CD4-positive, alpha-beta T cell treated with Interleukin-2 at 100 ng/mL for 4 hours (primary cell): Measurements from ENCODE around the gene LMOD1.
"Not testable (repeated sequence)": the region's sequence is repeated elsewhere in the genome, so short reads cannot be mapped to it uniquely, and the experiment has no call there.

Experiments
- DNase-seq: peaks from one replicate; pipeline ENCODE4 v3.0.0-alpha.2; 2020; ENCODE audit warnings: low spot score

The LMOD1 gene

GRCh38 chr1:201861448-201861847 lies 84.9 kb downstream of the LMOD1 start:
- no peak for DNase-seq

GRCh38 chr1:201859424-201859823 lies 86.9 kb downstream of the LMOD1 start:
- no peak for DNase-seq

- DNase-seq: not testable (repeated sequence)
Measured at GRCh38 chr1:201856722-201857121, 89.6 kb downstream of the LMOD1 start.

GRCh38 chr1:201851949-201852348 lies 94.4 kb downstream of the LMOD1 start:
- DNase-seq: no peak

- DNase-seq: no peak
Measured at GRCh38 chr1:201850053-201850397, 96.3 kb downstream of the LMOD1 start.

- DNase-seq: no peak
Measured at GRCh38 chr1:201849372-201850052, 96.8 kb downstream of the LMOD1 start.

GRCh38 chr1:201848230-201848629 lies 98.1 kb downstream of the LMOD1 start:
- DNase-seq: no peak

GRCh38 chr1:201847150-201847549 lies 99.2 kb downstream of the LMOD1 start:
- no peak for DNase-seq
